K562 (cell line): Measurements from ENCODE around the gene ZNF501. TPM values are rescaled to one million over a fixed set of nuclear protein-coding genes. Genes with fewer than 3 reads are reported as not detected.

Experiments used
- ATAC-seq: fragments of 200-7000 bp; cut with Tn5 transposase; 3 replicates; pipeline ENCODE4 v1.9.1; 2020; ENCODE audit warnings: moderate library complexity
- BruUV-seq: library from RNA; stranded (reverse); fragments of 400-500 nt; replicated peaks from 2 replicates; lab custom pipeline; 2021; lab: Mats Ljungman, UMichigan
- CTCF ChIA-PET: fragments of 300-600 bp; formaldehyde crosslinking; extraction: SDS; loops from one replicate; lab custom pipeline; 2021; ENCODE audit warnings: low intra/inter-chr PET ratio; lab: Yijun Ruan, JAX
- POLR2A ChIA-PET: fragments of 300-600, 350-650 bp; sonication (Branson Sonifier 250); formaldehyde crosslinking; extraction: SDS; loops from one replicate; lab custom pipeline; 2021; ENCODE audit warnings: antibody characterized with exemption, inconsistent platforms; lab: Yijun Ruan, JAX
- DNase-seq, 4 experiments: peaks; one replicate each; pipeline versions ENCODE4 v3.0.0 to v3.0.0-alpha.2; 2011 to 2018; ENCODE audit warnings: low spot score in 3 of 4, mixed read lengths in 3 of 4; ENCODE audit errors: extremely low read depth in 1 of 4
- FAIRE-seq: peaks from 2 replicates; lab custom pipeline; 2011; peaks lifted over from hg19 to GRCh38; lab: Jason Lieb, UNC
- H2AFZ ChIP-seq: 2 replicates; pipeline ENCODE4 v1.6.0; 2011; ENCODE audit warnings: low read depth, low read length, control low read depth, inconsistent platforms
- H3K27ac ChIP-seq: fragments of 200-600 bp; 3 replicates; pipeline ENCODE4 v1.8.0; 2011; ENCODE audit warnings: low read depth, mild to moderate bottlenecking, control low read depth, inconsistent platforms, low read length, moderate library complexity, mixed read lengths; ENCODE audit errors: extremely low read depth
- H3K27me3 ChIP-seq, 2 experiments: fragments of 300-600 bp in 1 of 2; 2 replicates in 1 of 2; 3 replicates in 1 of 2; pipeline versions ENCODE4 v1.6.0 to v1.8.0; 2011; ENCODE audit warnings: inconsistent platforms in 2 of 2, low read length in 2 of 2, mild to moderate bottlenecking in 1 of 2, mixed read lengths in 1 of 2, moderate library complexity in 1 of 2; ENCODE audit not compliant: control insufficient read depth in 2 of 2, insufficient read depth in 2 of 2
- H3K36me3 ChIP-seq: fragments of 300-600 bp; 3 replicates; pipeline ENCODE4 v1.8.0; 2011; ENCODE audit warnings: mild to moderate bottlenecking, low read length, inconsistent platforms; ENCODE audit not compliant: control insufficient read depth, insufficient read depth
- H3K4me1 ChIP-seq, 2 experiments: fragments of 200-600 bp in 1 of 2; replicated peaks in 1 of 2; 2 replicates in 1 of 2; 3 replicates in 1 of 2; pipeline versions ENCODE4 v1.5.1 to v1.8.0; 2011; ENCODE audit warnings: inconsistent platforms in 2 of 2, low read length in 2 of 2, mild to moderate bottlenecking in 1 of 2, mixed read lengths in 1 of 2, moderate library complexity in 1 of 2; ENCODE audit not compliant: control insufficient read depth in 2 of 2, insufficient read depth in 2 of 2
- H3K4me2 ChIP-seq: 2 replicates; pipeline ENCODE4 v1.6.1; 2011; ENCODE audit warnings: low read length, control low read depth, inconsistent platforms, mixed read lengths; ENCODE audit not compliant: insufficient read depth
- H3K4me3 ChIP-seq: fragments of 200-600 bp; sonication (generic), shearing (Covaris generic); 2 replicates; pipeline ENCODE4 v1.5.1; 2016; ENCODE audit warnings: control low read depth, inconsistent platforms
- H3K79me2 ChIP-seq: fragments of 200-600 bp; 3 replicates; pipeline ENCODE4 v1.8.0; 2011; ENCODE audit warnings: low read length, inconsistent platforms; ENCODE audit not compliant: control insufficient read depth, insufficient read depth
- H3K9ac ChIP-seq, 2 experiments: 2 replicates each; pipeline versions ENCODE4 v1.6.0 to v1.6.1; 2011; ENCODE audit warnings: low read depth in 2 of 2, low read length in 2 of 2, control low read depth in 1 of 2, inconsistent platforms in 1 of 2, mild to moderate bottlenecking in 1 of 2, mixed read lengths in 1 of 2; ENCODE audit not compliant: insufficient read depth in 1 of 2
- H3K9me1 ChIP-seq: one replicate; pipeline ENCODE4 v1.6.0; 2011; ENCODE audit warnings: inconsistent platforms, mild to moderate bottlenecking, low read length, moderate library complexity; ENCODE audit not compliant: control insufficient read depth, insufficient read depth
- H3K9me3 ChIP-seq: replicated peaks from 2 replicates; pipeline ENCODE4 v1.5.1; 2011; ENCODE audit warnings: low read depth, low read length, inconsistent platforms; ENCODE audit not compliant: control insufficient read depth, insufficient read depth
- H4K20me1 ChIP-seq: replicated peaks from 2 replicates; pipeline ENCODE4 v1.6.1; 2011; ENCODE audit warnings: low read length, inconsistent platforms, mixed read lengths; ENCODE audit not compliant: control insufficient read depth, insufficient read depth
- DEAF1 ChIP-seq: fragments of 450-650 bp; formaldehyde crosslinking; IDR thresholded peaks from 2 replicates; pipeline ENCODE4 v1.4.0; 2020; ENCODE audit warnings: mild to moderate bottlenecking, moderate library complexity
- DNMT1 ChIP-seq: fragments of 450-650 bp; IDR thresholded peaks from 2 replicates; pipeline ENCODE4 v1.6.1; 2016; ENCODE audit warnings: antibody characterized with exemption, mild to moderate bottlenecking
- EP400 ChIP-seq: fragments of 450-650 bp; IDR thresholded peaks from 2 replicates; pipeline ENCODE4 v1.6.1; 2017; ENCODE audit warnings: antibody characterized with exemption, mild to moderate bottlenecking, moderate library complexity
- FOXA3 ChIP-seq, 2 experiments: fragments of 450-650 bp in 1 of 2; sonication (generic) in 1 of 2; formaldehyde crosslinking; IDR thresholded peaks in 1 of 2; conservative IDR thresholded peaks in 1 of 2; 2 replicates each; pipeline versions ENCODE4 v1.4.0 to v1.8.0; 2020 to 2022; ENCODE audit warnings: mild to moderate bottlenecking in 2 of 2, missing genetic modification reagents in 1 of 2
- FOXM1 ChIP-seq, 2 experiments: fragments of 450-650 bp in 1 of 2; sonication (generic) in 1 of 2; formaldehyde crosslinking in 1 of 2; IDR thresholded peaks; 2 replicates each; pipeline versions ENCODE4 v1.6.1 to v1.9.0; 2017 to 2022; ENCODE audit warnings: low read depth in 2 of 2, mild to moderate bottlenecking in 2 of 2, missing genetic modification reagents in 1 of 2, moderate library complexity in 1 of 2
- FOXP4 ChIP-seq: sonication (generic); formaldehyde crosslinking; IDR thresholded peaks from 2 replicates; pipeline ENCODE4 v1.8.0; 2022; ENCODE audit warnings: mild to moderate bottlenecking, missing genetic modification reagents, borderline replicate concordance
- HNRNPK ChIP-seq: fragments of 200-400 bp; formaldehyde crosslinking; IDR thresholded peaks from one replicate; pipeline ENCODE4 v1.6.1; 2018; ENCODE audit warnings: mild to moderate bottlenecking, low read depth, low read length; ENCODE audit not compliant: poor library complexity, severe bottlenecking
- MAFK ChIP-seq: IDR thresholded peaks from 2 replicates; pipeline ENCODE4 v1.6.1; 2011; ENCODE audit warnings: low read length, improper control_type of control experiment
- MEF2A ChIP-seq: IDR thresholded peaks from 2 replicates; pipeline ENCODE4 v1.6.1; 2011; ENCODE audit warnings: low read depth, mild to moderate bottlenecking, low read length, moderate library complexity; ENCODE audit not compliant: control insufficient read depth
- POLR2G ChIP-seq: fragments of 200-400 bp; formaldehyde crosslinking; IDR thresholded peaks from 2 replicates; pipeline ENCODE4 v1.6.1; 2017; ENCODE audit warnings: low read depth, mild to moderate bottlenecking, antibody characterized with exemption, low read length, moderate library complexity
- SIN3B ChIP-seq: fragments of 450-650 bp; IDR thresholded peaks from 2 replicates; pipeline ENCODE4 v1.6.1; 2017; ENCODE audit warnings: low read depth, mild to moderate bottlenecking, moderate library complexity
- TCFL5 ChIP-seq: fragments of 250-450 bp; sonication (Bioruptor Pico); conservative IDR thresholded peaks from 2 replicates; pipeline ENCODE4 v1.6.1; 2021; ENCODE audit warnings: mild to moderate bottlenecking, moderate library complexity, matching md5 sums
- THRAP3 ChIP-seq: fragments of 450-650 bp; IDR thresholded peaks from 2 replicates; pipeline ENCODE4 v1.6.1; 2016; ENCODE audit warnings: mild to moderate bottlenecking, inconsistent platforms, borderline replicate concordance
- ZNF263 ChIP-seq: sonication (generic); formaldehyde crosslinking; IDR thresholded peaks from 2 replicates; pipeline ENCODE4 v1.8.0; 2022; ENCODE audit warnings: mild to moderate bottlenecking, missing genetic modification reagents, borderline replicate concordance
- ZNF311 ChIP-seq: fragments of 250-450 bp; sonication (Bioruptor Pico); IDR thresholded peaks from 2 replicates; pipeline ENCODE4 v1.4.0; 2020; ENCODE audit warnings: mild to moderate bottlenecking, moderate library complexity
- WGBS: fragments of 100-300 bp; shearing (Covaris generic); methylation state at CpG from one replicate; pipeline ENCODE4 v1.1.6; 2016; ENCODE audit warnings: low coverage, mixed read lengths; ENCODE audit not compliant: insufficient coverage; ENCODE audit errors: missing lambda C conversion rate; 5-methylcytosine and 5-hydroxymethylcytosine counted together
- in situ Hi-C: fragments of 300-500 bp; cut with MboI; formaldehyde crosslinking; loops from 4 replicates; pipeline ENCODE4 v1.15.0; 2018; ENCODE audit warnings: inconsistent platforms, mixed read lengths
- intact Hi-C: fragments of 100-400 bp; cut with micrococcal nuclease; formaldehyde crosslinking; loops from 2 replicates; pipeline ENCODE4 v1.14.2; 2022
- polyA plus RNA-seq, 8 experiments: library from polyadenylated mRNA; depleted of rRNA in 4 of 8; stranded (reverse) in 5 of 8; unstranded in 3 of 8; fragments of >200 nt; fragmentation: Nextera tagmentation in 2 of 8; fragmentation: Illumina TruSeq in 1 of 8; extraction: Ambion mirVana in 2 of 8; extraction: Trizol in 1 of 8; gene quantifications; 2 replicates each; pipeline versions ENCODE4 v1.2.1 to v1.2.3, GENCODE V29; 2011 to 2014; ENCODE audit warnings: inconsistent platforms in 1 of 8, missing spikeins in 1 of 8
- total RNA-seq, 7 experiments: library from RNA; depleted of rRNA in 6 of 7; stranded (reverse); fragments of >200 nt in 6 of 7; fragmentation: Illumina TruSeq in 2 of 7; extraction: Trizol in 2 of 7; gene quantifications; 2 replicates each; pipeline versions ENCODE4 v1.2.1 to v1.2.3, GENCODE V29; 2011 to 2021; ENCODE audit warnings: low replicate concordance in 1 of 7

Gene ZNF501
- total and polyA plus RNA-seq, 9 of the 15 experiments (the other 6 are each of a cell fraction or from before 2014, with no cell fraction given): 1.2 to 6.5 (median 3.7) TPM

GRCh38 chr3:44761424-44762169 lies 32.2 kb downstream of the ZNF501 start, which contains the start of the genes KIAA1143 and KIF15 (continued):
- TF ChIP-seq DEAF1 (CRISPR knock-in tag) (no peak), EP400 (peak; percentile 99)

GRCh38 chr3:44762170-44762677 lies 32.8 kb downstream of the ZNF501 start:
- in situ Hi-C loops: no loop called here
- peak overlapping the region; percentile 100 for H3K4me2 ChIP-seq
- H3K9me3 ChIP-seq: peaks cover 36% of the 10 kb centered on the region
- H3K4me3 ChIP-seq: peak overlapping the region; percentile 83
- ChIA-PET CTCF (no interaction called here), POLR2A (interaction anchor here (0.6 to 2.7 kb wide), 17 partner anchors 8 to 1136 kb away, joined by 3 to 13 read pairs (median 4); partner anchors contain the start of gene ZNF501)
- intact Hi-C loops: loop anchor here (5.0 kb wide), 1 partner anchor 215 kb away; the partner anchor contains the start of genes EXOSC7 and ZDHHC3
- peaks cover 53% of the 10 kb centered on the region for H3K36me3 ChIP-seq
- WGBS: 0% methylated on average over 9 of the region's 9 CpGs
- BruUV-seq: no TSS peak
- peak; percentile 53 for ATAC-seq
- no peaks in the 10 kb centered on the region for H3K9me1 ChIP-seq
- peak in 2 of 4 experiments; percentile 27 to 37 for DNase-seq
- H3K4me1 ChIP-seq: peaks cover 0 to 4% of the 10 kb centered on the region in 2 experiments; a peak in 3 of 5 replicates
- peak; percentile 6 for FAIRE-seq
- peak overlapping the region; percentile 85 for H3K27ac ChIP-seq
- H3K27me3 ChIP-seq: no peaks in the 10 kb centered on the region
- H3K79me2 ChIP-seq: peaks cover 92% of the 10 kb centered on the region
- peak overlapping the region; percentile 89 for H2AFZ ChIP-seq
- peak overlapping the region; percentile 95 to 97 for H3K9ac ChIP-seq
- H4K20me1 ChIP-seq: no peaks in the 10 kb centered on the region
- no peak for TF ChIP-seq FOXP4
- TF ChIP-seq MAFK: no peak
- no peak for TF ChIP-seq FOXA3 (CRISPR knock-in tag; conservative IDR thresholded peaks at IDR 0.05 in 1 of 2, IDR thresholded peaks at IDR 0.05 in 1 of 2)
- TF ChIP-seq ZNF263 (CRISPR knock-in tag): no peak
- 0 out of 2 replicates have a peak, but pooled peaks have one; percentile 4 for TF ChIP-seq ZNF311 (CRISPR knock-in tag)
- TF ChIP-seq POLR2G: no peak
- TF ChIP-seq TCFL5 (CRISPR knock-in tag): no peak
- TF ChIP-seq HNRNPK: no peak
- TF ChIP-seq FOXM1 (IDR thresholded peaks at IDR 0.05; ENCODE audit: low read depth): no peak
- no peak; the same call in 1 of the 2 replicates for TF ChIP-seq FOXM1 (CRISPR knock-in tag; IDR thresholded peaks at IDR 0.05; ENCODE audit: low read depth)
- TF ChIP-seq THRAP3: no peak
- TF ChIP-seq DNMT1: 0 out of 2 replicates have a peak, but pooled peaks have one; percentile 79
- TF ChIP-seq SIN3B: no peak
- TF ChIP-seq MEF2A: 0 out of 2 replicates have a peak, but pooled peaks have one; percentile 3
